ENCODE data around the gene L1TD1.

- TF ChIP-seq, protein P1, sequence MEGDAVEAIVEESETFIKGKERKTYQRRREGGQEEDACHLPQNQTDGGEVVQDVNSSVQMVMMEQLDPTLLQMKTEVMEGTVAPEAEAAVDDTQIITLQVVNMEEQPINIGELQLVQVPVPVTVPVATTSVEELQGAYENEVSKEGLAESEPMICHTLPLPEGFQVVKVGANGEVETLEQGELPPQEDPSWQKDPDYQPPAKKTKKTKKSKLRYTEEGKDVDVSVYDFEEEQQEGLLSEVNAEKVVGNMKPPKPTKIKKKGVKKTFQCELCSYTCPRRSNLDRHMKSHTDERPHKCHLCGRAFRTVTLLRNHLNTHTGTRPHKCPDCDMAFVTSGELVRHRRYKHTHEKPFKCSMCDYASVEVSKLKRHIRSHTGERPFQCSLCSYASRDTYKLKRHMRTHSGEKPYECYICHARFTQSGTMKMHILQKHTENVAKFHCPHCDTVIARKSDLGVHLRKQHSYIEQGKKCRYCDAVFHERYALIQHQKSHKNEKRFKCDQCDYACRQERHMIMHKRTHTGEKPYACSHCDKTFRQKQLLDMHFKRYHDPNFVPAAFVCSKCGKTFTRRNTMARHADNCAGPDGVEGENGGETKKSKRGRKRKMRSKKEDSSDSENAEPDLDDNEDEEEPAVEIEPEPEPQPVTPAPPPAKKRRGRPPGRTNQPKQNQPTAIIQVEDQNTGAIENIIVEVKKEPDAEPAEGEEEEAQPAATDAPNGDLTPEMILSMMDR (IDR thresholded peaks at IDR 0.05; ENCODE audit: low read depth, low read length, poor library complexity, severe bottlenecking) = no peak
- no peak for TF ChIP-seq EZH2phosphoT487 (IDR thresholded peaks at IDR 0.05; ENCODE audit: borderline replicate concordance, low read length)
These were observed 34.2 kb downstream of the L1TD1 start for GRCh38 chr1:62228883-62229187.

All from DOHH2 (cell line).